K562 (cell line): ENCODE measurements around the gene WDR88. TPM values are rescaled to one million over a fixed set of nuclear protein-coding genes. Genes with fewer than 3 reads are reported as not detected.

Experiments
- GTF2F1 ChIP-seq: IDR thresholded peaks from 2 replicates; pipeline ENCODE4 v1.6.1; 2011; ENCODE audit warnings: low read depth, low read length, improper control_type of control experiment
- LEF1 ChIP-seq: fragments of 450-650 bp; IDR thresholded peaks from 2 replicates; pipeline ENCODE4 v1.6.1; 2016; ENCODE audit warnings: mild to moderate bottlenecking
- SETDB1 ChIP-seq: IDR thresholded peaks from one replicate; pipeline ENCODE4 v1.6.1; 2012; ENCODE audit warnings: low read length, control low read depth, inconsistent platforms
- SPI1 ChIP-seq: IDR thresholded peaks from 2 replicates; pipeline ENCODE4 v1.6.1; 2011; ENCODE audit warnings: low read depth, low read length, control low read depth, borderline replicate concordance
- TBL1XR1 ChIP-seq, 2 experiments: IDR thresholded peaks; 2 replicates each; pipeline ENCODE4 v1.6.1; 2012; ENCODE audit warnings: improper control_type of control experiment in 2 of 2, low read length in 2 of 2, mild to moderate bottlenecking in 1 of 2
- polyA plus RNA-seq, 8 experiments: library from polyadenylated mRNA; depleted of rRNA in 4 of 8; stranded (reverse) in 5 of 8; unstranded in 3 of 8; fragments of >200 nt; fragmentation: Nextera tagmentation in 2 of 8; fragmentation: Illumina TruSeq in 1 of 8; extraction: Ambion mirVana in 2 of 8; extraction: Trizol in 1 of 8; gene quantifications; 2 replicates each; pipeline versions ENCODE4 v1.2.1 to v1.2.3, GENCODE V29; 2011 to 2014; ENCODE audit warnings: inconsistent platforms in 1 of 8, missing spikeins in 1 of 8
- total RNA-seq, 7 experiments: library from RNA; depleted of rRNA in 6 of 7; stranded (reverse); fragments of >200 nt in 6 of 7; fragmentation: Illumina TruSeq in 2 of 7; extraction: Trizol in 2 of 7; gene quantifications; 2 replicates each; pipeline versions ENCODE4 v1.2.1 to v1.2.3, GENCODE V29; 2011 to 2021; ENCODE audit warnings: low replicate concordance in 1 of 7
- TF ChIP-seq, protein P1 (sequence below): fragments of 200-800 bp; sonication (Bioruptor generic); IDR thresholded peaks from 2 replicates; pipeline ENCODE4 v1.6.1; 2017; ENCODE audit warnings: missing genetic modification characterization, missing compliant biosample characterization
- TF ChIP-seq, protein P2 (sequence below): fragments of 450-650 bp; IDR thresholded peaks from 2 replicates; pipeline ENCODE4 v1.6.1; 2016; ENCODE audit warnings: low read depth, mild to moderate bottlenecking, moderate library complexity
- TF ChIP-seq, protein P3 (sequence below), 3 experiments: fragments of 200-800 bp in 1 of 3; fragments of 250-450 bp in 1 of 3; fragments of 450-650 bp in 1 of 3; sonication (Bioruptor Pico) in 1 of 3; sonication (Bioruptor generic) in 1 of 3; formaldehyde crosslinking in 1 of 3; IDR thresholded peaks; 2 replicates each; pipeline versions ENCODE4 v1.6.1 to v1.8.0; 2016 to 2022; ENCODE audit warnings: mild to moderate bottlenecking in 2 of 3, missing genetic modification characterization in 2 of 3, missing compliant biosample characterization in 1 of 3, moderate library complexity in 1 of 3
- TF ChIP-seq, protein P4 (sequence below), 2 experiments: fragments of 450-650 bp in 1 of 2; IDR thresholded peaks; 2 replicates each; pipeline ENCODE4 v1.6.1; 2011 to 2017; ENCODE audit warnings: low read depth in 2 of 2, antibody characterized with exemption in 1 of 2, borderline replicate concordance in 1 of 2, low read length in 1 of 2, mild to moderate bottlenecking in 1 of 2, mixed read lengths in 1 of 2; ENCODE audit not compliant: control insufficient read depth in 1 of 2
- TF ChIP-seq, protein P5 (sequence below): sonication (generic); formaldehyde crosslinking; IDR thresholded peaks from 2 replicates; pipeline ENCODE4 v1.8.1; 2023; ENCODE audit warnings: mild to moderate bottlenecking, missing genetic modification reagents
- TF ChIP-seq, protein P6 (sequence below): fragments of 450-650 bp; formaldehyde crosslinking; IDR thresholded peaks from 2 replicates; pipeline ENCODE4 v1.4.0; 2020; ENCODE audit warnings: mild to moderate bottlenecking, moderate library complexity

The WDR88 gene
- total and polyA plus RNA-seq, 9 of the 15 experiments (the other 6 are each of a cell fraction or from before 2014, with no cell fraction given) = 0.03 to 0.04 TPM; not detected in 7

DNA sequence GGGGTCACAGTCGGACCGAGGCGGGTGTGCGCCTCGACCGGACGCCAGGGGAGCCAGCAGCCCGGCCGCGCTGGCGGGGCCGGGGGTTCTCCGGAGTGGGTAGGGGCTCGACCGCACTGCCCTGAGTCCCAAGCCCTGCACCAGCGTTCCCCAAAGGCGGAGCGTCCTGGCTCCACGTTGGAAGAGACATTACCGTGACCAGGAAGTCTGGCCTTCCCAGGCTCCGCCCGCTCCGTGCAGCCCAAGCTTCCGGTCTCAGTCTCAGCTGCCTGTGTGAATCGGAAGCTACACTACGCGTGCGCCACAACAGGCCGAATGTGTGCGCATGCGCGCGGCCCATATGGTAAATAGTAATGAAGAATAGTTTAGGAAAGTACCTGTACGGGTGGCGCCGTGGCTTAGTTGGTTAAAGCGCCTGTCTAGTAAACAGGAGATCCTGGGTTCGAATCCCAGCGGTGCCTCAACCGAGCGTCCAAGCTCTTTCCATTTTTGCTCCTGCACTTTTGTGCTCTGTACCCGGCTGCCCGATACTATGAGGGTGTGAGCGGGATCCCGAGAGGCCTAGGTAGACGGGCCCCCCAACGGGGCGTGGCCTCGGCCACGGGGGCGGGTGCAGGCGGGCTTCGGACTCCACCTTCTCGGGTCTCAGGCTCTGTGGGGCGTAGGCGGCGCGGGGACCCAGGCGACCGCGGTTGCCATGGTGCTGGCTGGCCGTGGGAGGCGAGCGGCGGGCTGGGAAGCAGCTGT lies 44.9 kb downstream of the WDR88 start (continued):
- TF ChIP-seq, protein P1, sequence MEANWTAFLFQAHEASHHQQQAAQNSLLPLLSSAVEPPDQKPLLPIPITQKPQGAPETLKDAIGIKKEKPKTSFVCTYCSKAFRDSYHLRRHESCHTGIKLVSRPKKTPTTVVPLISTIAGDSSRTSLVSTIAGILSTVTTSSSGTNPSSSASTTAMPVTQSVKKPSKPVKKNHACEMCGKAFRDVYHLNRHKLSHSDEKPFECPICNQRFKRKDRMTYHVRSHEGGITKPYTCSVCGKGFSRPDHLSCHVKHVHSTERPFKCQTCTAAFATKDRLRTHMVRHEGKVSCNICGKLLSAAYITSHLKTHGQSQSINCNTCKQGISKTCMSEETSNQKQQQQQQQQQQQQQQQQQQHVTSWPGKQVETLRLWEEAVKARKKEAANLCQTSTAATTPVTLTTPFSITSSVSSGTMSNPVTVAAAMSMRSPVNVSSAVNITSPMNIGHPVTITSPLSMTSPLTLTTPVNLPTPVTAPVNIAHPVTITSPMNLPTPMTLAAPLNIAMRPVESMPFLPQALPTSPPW = peak; percentile 76
- TF ChIP-seq TBL1XR1 (IDR thresholded peaks at IDR 0.05; ENCODE audit: low read length in 2 of 2) (peak; percentile 26 to 96; a peak in 2 of 4 replicates), SETDB1 (no peak), GTF2F1 (peak; percentile 69; the same call in 1 of the 2 replicates), SPI1 (no peak), LEF1 (no peak)
- TF ChIP-seq, protein P2, sequence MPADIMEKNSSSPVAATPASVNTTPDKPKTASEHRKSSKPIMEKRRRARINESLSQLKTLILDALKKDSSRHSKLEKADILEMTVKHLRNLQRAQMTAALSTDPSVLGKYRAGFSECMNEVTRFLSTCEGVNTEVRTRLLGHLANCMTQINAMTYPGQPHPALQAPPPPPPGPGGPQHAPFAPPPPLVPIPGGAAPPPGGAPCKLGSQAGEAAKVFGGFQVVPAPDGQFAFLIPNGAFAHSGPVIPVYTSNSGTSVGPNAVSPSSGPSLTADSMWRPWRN = no peak
- TF ChIP-seq, protein P3, sequence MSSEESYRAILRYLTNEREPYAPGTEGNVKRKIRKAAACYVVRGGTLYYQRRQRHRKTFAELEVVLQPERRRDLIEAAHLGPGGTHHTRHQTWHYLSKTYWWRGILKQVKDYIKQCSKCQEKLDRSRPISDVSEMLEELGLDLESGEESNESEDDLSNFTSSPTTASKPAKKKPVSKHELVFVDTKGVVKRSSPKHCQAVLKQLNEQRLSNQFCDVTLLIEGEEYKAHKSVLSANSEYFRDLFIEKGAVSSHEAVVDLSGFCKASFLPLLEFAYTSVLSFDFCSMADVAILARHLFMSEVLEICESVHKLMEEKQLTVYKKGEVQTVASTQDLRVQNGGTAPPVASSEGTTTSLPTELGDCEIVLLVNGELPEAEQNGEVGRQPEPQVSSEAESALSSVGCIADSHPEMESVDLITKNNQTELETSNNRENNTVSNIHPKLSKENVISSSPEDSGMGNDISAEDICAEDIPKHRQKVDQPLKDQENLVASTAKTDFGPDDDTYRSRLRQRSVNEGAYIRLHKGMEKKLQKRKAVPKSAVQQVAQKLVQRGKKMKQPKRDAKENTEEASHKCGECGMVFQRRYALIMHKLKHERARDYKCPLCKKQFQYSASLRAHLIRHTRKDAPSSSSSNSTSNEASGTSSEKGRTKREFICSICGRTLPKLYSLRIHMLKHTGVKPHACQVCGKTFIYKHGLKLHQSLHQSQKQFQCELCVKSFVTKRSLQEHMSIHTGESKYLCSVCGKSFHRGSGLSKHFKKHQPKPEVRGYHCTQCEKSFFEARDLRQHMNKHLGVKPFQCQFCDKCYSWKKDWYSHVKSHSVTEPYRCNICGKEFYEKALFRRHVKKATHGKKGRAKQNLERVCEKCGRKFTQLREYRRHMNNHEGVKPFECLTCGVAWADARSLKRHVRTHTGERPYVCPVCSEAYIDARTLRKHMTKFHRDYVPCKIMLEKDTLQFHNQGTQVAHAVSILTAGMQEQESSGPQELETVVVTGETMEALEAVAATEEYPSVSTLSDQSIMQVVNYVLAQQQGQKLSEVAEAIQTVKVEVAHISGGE (CRISPR knock-in tag; IDR thresholded peaks at IDR 0.05) = peak in 2 of 3 experiments; percentile 82 to 97; a peak in 5 of 6 replicates
- TF ChIP-seq, protein P4, sequence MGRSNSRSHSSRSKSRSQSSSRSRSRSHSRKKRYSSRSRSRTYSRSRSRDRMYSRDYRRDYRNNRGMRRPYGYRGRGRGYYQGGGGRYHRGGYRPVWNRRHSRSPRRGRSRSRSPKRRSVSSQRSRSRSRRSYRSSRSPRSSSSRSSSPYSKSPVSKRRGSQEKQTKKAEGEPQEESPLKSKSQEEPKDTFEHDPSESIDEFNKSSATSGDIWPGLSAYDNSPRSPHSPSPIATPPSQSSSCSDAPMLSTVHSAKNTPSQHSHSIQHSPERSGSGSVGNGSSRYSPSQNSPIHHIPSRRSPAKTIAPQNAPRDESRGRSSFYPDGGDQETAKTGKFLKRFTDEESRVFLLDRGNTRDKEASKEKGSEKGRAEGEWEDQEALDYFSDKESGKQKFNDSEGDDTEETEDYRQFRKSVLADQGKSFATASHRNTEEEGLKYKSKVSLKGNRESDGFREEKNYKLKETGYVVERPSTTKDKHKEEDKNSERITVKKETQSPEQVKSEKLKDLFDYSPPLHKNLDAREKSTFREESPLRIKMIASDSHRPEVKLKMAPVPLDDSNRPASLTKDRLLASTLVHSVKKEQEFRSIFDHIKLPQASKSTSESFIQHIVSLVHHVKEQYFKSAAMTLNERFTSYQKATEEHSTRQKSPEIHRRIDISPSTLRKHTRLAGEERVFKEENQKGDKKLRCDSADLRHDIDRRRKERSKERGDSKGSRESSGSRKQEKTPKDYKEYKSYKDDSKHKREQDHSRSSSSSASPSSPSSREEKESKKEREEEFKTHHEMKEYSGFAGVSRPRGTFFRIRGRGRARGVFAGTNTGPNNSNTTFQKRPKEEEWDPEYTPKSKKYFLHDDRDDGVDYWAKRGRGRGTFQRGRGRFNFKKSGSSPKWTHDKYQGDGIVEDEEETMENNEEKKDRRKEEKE (IDR thresholded peaks at IDR 0.05; ENCODE audit: borderline replicate concordance in 1 of 2, control insufficient read depth in 1 of 2, low read depth in 2 of 2, low read length in 1 of 2) = peak in 1 of 2 experiments; percentile 48; a peak in 1 of 4 replicates
- TF ChIP-seq, protein P5, sequence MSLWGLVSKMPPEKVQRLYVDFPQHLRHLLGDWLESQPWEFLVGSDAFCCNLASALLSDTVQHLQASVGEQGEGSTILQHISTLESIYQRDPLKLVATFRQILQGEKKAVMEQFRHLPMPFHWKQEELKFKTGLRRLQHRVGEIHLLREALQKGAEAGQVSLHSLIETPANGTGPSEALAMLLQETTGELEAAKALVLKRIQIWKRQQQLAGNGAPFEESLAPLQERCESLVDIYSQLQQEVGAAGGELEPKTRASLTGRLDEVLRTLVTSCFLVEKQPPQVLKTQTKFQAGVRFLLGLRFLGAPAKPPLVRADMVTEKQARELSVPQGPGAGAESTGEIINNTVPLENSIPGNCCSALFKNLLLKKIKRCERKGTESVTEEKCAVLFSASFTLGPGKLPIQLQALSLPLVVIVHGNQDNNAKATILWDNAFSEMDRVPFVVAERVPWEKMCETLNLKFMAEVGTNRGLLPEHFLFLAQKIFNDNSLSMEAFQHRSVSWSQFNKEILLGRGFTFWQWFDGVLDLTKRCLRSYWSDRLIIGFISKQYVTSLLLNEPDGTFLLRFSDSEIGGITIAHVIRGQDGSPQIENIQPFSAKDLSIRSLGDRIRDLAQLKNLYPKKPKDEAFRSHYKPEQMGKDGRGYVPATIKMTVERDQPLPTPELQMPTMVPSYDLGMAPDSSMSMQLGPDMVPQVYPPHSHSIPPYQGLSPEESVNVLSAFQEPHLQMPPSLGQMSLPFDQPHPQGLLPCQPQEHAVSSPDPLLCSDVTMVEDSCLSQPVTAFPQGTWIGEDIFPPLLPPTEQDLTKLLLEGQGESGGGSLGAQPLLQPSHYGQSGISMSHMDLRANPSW (CRISPR knock-in tag) = no peak
- TF ChIP-seq, protein P6, sequence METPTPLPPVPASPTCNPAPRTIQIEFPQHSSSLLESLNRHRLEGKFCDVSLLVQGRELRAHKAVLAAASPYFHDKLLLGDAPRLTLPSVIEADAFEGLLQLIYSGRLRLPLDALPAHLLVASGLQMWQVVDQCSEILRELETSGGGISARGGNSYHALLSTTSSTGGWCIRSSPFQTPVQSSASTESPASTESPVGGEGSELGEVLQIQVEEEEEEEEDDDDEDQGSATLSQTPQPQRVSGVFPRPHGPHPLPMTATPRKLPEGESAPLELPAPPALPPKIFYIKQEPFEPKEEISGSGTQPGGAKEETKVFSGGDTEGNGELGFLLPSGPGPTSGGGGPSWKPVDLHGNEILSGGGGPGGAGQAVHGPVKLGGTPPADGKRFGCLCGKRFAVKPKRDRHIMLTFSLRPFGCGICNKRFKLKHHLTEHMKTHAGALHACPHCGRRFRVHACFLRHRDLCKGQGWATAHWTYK (CRISPR knock-in tag) = no peak; the same call in none of the 2 replicates
